IPS-18c (cell line): Measurements from ENCODE around the gene PRXL2C.
"Not testable (repeated sequence)": the region's sequence is repeated elsewhere in the genome, so short reads cannot be mapped to it uniquely, and the experiment has no call there.

ENCODE experiments used
- H3K4me3 ChIP-seq: 2 replicates; pipeline ENCODE4 v1.7.0; 2013; ENCODE audit warnings: low read depth, mild to moderate bottlenecking, low read length, moderate library complexity; ENCODE audit not compliant: insufficient read depth
- H3K9me3 ChIP-seq: one replicate; pipeline ENCODE4 v1.6.1; 2013; ENCODE audit warnings: mild to moderate bottlenecking, low read length, moderate library complexity; ENCODE audit not compliant: control insufficient read depth, insufficient read depth

Gene PRXL2C

GRCh38 chr9:96655198-96655851, at the start of gene PRXL2C:
TSS of gene PRXL2C (minus strand) at chr9:96655317. CDS start at chr9:96655281, 36 bp downstream.
- H3K4me3 ChIP-seq, result peak within 1 kb of the TSS; percentile 63
- H3K9me3 ChIP-seq, result no peaks in the 10 kb centered on the region

DNA sequence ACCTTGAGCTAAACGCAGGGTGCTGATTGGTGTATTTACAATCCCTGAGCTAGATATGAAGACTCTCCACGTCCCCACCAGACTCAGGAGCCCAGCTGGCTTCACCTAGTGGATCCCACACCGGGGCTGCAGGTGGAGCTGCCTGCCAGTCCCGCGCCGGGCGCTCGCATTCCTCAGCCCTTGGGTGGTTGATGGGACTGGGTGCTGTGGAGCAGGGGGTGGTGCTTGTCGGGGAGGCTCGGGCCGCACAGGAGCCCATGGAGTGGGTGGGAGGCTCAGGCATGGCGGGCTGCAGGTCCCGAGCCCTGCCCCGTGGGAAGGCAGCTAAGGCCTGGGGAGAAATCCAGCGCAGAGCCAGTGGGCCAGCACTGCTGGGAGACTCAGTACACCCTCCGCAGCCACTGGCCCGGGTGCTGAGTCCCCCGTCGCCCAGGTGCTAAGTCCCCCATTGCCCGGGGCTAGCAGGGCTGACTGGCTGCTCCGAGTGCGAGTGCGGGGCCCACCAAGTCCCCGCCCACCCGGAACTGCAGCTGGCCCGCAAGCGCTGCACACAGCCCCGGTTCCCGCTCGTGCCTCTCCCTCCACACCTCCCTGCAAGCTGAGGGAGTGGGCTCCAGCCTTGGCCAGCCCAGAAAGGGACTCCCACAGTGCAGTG, 45.7 kb upstream of the PRXL2C start:
- H3K4me3 ChIP-seq, H3K9me3 ChIP-seq: not testable (repeated sequence)

- H3K4me3 ChIP-seq, result no peak overlapping the region
- H3K9me3 ChIP-seq, result peaks cover 2% of the 10 kb centered on the region
Observed at GRCh38 chr9:96691326-96691725, 36.2 kb upstream of the PRXL2C start.

DNA sequence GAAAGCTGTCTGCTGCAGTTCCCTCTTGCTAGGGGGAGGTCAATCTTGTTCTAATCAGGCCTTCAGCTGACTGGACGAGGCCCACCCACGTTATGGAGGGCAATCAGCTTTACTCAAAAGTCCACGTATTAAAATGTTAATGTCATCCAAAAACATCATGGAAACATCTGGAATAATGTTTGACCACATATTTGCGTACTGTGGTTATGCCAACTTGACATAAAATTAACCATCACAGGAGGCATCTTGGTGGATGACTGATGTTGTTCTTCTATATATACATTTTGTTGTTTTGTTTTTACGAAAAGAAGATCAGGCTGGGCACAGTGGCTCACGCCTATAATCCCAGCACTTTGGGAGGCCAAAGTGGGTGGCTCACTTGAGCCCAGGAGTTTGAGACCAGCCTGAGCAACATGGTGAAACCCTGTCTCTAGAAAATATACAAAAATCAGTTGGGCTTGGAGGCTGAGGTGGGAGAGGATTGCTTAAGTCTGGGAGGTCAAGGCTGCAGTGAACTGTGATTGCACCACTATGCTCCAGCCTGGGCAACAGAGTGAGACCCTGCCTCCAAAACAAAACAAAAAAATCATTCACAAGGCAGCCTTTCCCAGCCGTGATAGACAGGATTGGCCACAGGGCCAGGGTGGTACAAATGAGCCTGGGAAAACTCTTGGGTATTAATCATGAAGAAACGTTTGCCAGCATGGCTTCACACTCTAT, 33.8 kb upstream of the PRXL2C start:
- Histone ChIP-seq H3K4me3 (no peak overlapping the region), H3K9me3 (peaks cover 2% of the 10 kb centered on the region)

DNA sequence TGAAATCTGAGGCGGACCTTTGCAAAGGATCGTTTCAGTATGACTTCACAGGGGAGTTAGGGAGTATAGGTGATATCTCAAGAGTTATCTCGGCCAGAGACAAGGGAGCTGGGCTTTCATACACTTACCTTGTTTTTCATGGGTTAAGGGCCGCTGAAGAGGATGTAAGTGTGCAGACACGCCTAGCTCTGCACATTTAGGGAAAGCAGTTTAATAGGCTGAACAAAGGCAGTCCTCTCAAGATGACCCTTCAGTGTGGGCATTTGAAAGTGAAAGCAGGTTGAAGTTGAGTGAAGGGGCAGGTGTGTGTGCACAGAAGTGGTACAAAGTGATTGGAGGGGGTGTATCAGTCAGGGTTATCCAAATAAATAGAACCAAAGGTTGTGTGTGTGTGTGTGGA, 33.1 kb upstream of the PRXL2C start:
- Histone ChIP-seq H3K4me3 (no peak overlapping the region), H3K9me3 (peaks cover 2% of the 10 kb centered on the region)

DNA sequence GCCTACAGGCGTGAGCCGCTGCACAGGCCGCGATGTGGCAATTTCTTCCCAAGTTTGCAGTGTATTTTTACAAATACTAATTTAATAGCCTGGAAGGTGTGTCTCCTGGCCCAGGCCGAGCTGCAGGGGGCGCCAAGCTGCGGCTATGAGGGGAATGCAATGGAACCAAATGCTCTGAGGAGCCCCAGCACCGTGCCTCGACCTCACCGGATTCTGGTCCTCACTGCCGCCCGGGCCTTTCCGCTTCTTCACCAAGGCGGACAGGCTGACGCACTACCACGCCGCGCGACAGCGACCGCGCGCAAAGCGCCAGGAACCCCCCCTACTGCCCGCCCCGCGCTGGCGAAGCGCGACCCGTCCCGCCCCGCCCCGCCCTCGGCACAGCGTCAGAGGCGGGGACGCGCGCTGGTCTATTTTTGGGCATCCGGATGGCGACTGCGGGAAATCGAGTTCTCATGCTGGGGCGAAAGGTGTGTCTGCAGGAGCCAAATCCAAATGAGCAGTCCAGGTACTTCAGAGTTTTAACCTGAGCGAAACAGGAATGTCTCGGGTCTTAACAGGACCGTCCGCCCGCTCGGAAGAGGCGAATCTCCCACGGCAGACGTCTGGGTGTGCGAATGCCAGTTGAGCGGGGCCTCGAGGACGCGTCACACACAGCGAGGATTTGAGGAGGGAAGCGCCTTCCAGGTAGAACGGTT, 31.7 kb upstream of the PRXL2C start:
- H3K4me3 ChIP-seq, result peak overlapping the region; percentile 68
- peaks cover 2% of the 10 kb centered on the region for H3K9me3 ChIP-seq

DNA sequence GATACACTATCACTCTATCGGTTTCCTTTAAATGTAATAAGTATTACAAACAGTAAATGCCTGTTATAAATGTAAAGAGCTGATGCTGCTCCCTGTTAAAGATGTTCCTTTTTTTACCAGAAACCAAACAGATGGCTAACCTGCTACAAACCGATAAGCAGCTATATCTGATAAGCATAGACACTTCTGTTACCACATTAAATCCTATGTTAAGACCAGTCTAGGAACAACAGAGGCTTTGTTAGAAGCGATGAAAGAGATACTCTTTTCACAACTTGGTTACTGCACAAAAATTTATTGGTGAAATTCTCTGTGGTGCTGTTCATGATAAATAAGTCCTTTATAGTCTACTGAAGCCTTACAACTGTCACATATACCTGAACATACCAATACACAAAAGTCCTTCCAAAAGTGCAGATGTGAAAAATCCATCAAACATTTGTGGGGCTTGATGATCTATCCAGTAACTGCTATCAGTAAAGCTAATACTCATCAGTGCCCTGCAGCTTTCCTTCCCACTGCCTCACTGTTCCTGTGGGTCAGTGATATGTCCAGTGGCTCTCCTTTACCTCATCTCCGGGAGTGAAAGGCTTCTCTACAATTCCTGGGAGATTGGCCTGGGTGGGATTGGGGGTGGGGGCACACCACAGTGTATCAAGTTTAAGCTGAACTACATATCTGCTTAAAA, 25.8 kb upstream of the PRXL2C start:
- Histone ChIP-seq H3K9me3 (no peaks in the 10 kb centered on the region), H3K4me3 (no peak overlapping the region)

DNA sequence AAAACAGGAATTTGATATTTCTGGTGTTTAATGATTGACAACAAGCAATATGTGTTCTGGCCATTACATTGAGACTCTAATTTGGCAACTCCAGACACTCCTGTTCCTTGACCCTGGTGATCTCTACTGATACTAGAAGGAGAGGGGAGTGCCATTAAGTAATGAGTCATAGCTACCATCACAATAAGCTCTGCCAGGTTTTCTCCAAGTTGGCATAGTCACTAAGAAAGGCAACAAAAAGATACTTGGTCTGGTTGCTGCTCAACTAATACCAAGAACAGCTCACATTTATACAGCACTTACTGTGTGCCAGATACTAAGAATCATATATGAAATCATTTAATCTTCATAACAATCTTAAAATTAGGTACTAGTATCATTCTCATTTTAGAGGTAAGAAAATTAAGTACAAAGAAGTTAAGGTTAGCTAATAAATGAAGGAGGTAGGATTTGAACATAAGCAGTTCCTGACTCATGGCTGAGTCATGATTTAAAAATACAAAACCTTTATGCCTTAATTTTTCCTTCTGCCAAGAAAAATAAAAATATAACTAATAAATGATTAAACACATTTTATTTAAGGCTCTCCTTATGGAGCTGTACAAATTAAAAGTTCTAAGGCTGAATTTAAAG, 19.9 kb upstream of the PRXL2C start:
- Histone ChIP-seq H3K9me3 (peaks cover 2% of the 10 kb centered on the region), H3K4me3 (no peak overlapping the region)

DNA sequence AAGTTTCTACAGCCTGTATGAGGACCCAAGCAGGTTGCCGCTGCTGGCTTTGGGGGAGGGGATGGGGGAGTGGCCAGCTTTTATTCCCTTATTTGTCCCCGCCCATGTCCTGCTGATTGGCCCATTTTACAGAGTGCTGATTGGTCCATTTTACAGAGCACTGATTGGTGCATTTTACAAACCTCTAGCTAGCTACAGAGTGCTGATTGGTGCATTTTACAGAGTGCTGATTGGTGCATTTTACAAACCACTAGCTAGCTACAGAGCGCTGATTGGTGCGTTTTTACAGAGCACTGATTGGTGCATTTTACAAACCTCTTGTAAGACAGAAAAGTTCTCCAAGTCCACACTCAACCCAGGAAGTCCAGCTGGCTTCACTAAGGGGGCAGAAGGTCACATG, 18.7 kb upstream of the PRXL2C start:
- H3K4me3 ChIP-seq, H3K9me3 ChIP-seq: not testable (repeated sequence)

DNA sequence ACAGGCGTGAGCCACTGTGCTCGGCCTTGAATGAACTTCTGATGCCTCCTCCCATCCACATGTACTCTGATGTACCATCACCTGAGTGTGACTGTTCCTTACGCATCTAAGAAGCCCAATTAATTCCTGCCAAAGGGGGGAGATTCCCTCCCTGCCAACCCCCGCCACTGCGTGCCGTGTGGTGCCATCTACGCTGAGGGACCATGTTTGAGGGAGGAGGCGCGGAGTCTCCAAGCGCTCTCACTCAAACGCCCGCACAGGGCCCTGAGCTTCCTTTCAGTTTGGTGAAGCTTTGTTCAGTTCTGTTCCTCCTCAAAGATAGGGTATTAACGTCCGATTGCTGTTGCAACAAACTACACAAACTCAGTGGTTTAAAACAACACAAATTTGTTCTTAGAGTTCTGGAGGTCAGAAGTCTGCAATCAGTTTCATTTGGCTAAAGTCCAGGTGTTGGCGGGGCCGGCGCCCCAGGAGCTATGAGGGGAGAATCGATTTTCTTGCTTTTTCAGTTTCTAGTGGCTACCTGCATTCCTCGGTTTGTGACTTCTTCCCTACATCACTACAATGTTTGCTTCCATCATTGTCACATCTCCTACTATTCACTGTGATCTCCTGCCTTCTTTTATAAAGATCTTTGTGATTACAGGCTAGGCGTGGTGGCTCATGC, 13.9 kb upstream of the PRXL2C start:
- peaks cover 2% of the 10 kb centered on the region for H3K9me3 ChIP-seq
- no peak overlapping the region for H3K4me3 ChIP-seq

DNA sequence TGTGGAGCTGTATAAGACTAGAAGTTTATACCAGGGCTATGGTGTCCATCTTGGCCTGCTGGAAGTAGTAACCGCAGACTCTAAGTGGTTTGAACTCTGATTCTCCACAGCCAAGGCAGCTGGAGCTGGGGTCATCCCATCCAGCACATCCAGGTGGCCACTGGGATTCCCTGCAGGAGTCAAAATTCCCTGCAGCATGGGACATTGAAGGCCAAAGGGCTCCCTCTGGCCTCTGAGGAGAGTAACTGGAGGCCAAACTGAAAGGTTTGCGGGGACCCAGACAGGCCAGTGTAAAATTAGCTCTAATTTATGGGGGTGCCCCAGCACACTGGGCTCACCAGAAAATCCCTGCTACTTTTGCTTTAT, 12.2 kb upstream of the PRXL2C start:
- Histone ChIP-seq H3K9me3 (peaks cover 2% of the 10 kb centered on the region), H3K4me3 (no peak overlapping the region)

DNA sequence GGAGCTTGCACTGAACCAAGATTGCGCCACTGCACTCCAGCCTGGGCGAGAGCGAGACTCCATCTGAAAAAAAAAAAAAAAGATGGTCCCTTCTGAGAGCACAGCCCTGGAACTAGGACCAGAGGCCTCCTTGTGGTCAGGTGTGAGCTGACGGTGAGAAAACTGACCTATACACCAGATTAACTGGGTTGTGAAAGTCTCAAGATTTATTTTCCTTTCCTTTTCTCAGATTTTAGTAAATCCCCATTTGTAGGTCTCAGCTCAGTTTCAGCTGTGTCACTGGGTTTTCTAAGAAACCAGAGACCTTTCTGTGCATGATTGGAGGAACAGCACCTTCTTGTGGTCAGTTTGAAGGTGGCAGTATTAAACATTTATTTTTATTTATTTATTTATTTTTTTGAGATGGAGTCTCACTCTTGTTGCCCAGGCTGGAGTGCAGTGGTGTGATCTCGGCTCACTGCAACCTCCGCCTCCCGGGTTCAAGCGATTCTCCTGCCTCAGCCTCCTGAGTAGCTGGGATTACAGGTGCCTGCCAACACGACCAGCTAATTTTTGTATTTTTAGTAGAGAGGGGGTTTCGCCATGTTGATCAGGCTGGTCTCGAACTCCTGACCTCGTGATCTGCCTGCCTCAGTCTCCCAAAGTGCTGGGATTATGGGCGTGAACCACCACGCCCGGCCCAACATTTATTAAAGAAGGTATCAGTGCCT, 11.7 kb upstream of the PRXL2C start:
- not testable (repeated sequence) for H3K9me3 ChIP-seq, H3K4me3 ChIP-seq

- Histone ChIP-seq H3K4me3 (no peak overlapping the region), H3K9me3 (no peaks in the 10 kb centered on the region)
Observed at GRCh38 chr9:96665789-96666188, 10.7 kb upstream of the PRXL2C start.

- H3K9me3 ChIP-seq, result no peaks in the 10 kb centered on the region
- H3K4me3 ChIP-seq, result no peak overlapping the region
Observed at GRCh38 chr9:96663506-96664120, 8.5 kb upstream of the PRXL2C start.

DNA sequence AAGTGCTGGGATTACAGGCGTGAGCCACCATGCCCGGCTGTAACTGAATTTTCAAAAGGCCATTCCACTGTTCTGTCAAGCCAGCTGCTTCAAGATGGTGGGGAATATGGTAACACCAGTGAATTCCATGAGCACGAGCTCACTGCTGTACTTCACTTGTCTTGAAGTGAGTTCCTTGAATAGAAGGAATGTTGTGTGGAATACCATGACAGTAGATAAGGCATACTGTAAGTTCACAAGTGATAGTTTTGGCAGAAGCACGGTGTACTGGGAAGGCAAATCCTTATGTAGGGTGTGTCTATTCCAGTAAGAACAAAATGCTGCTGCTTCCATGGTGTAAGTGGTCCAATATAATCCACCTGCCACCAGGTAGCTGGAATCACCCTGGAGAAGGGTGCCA, 6.6 kb upstream of the PRXL2C start:
- H3K9me3 ChIP-seq, result no peaks in the 10 kb centered on the region

More for the DNA sequence above, 6.6 kb upstream of the PRXL2C start:
- H3K4me3 ChIP-seq, result no peak overlapping the region
